Ascending aorta (tissue), 2 donors: ENCODE data around the gene UBQLN1. TPM values are rescaled to one million over a fixed set of nuclear protein-coding genes. Genes with fewer than 3 reads are reported as not detected.
"Not testable (repeated sequence)": the region's sequence is repeated elsewhere in the genome, so short reads cannot be mapped to it uniquely, and the experiment has no call there.

Experiments
- DNase-seq, 2 donors: peaks; one replicate each; pipeline ENCODE4 v3.0.0-alpha.2; 2019; ENCODE audit warnings: low spot score in 2 of 2
- H3K27ac ChIP-seq, 2 donors: fragments of 200-600 bp; sonication (generic); one replicate each; pipeline ENCODE4 v1.5.1; 2016 to 2017; ENCODE audit warnings: mild to moderate bottlenecking in 1 of 2
- H3K27me3 ChIP-seq: fragments of 200-600 bp; sonication (generic); one replicate; pipeline ENCODE4 v1.5.1; 2017
- H3K36me3 ChIP-seq, 2 donors: fragments of 200-600 bp; sonication (generic); one replicate each; pipeline ENCODE4 v1.5.1; 2016
- H3K4me1 ChIP-seq, 2 donors: fragments of 200-600 bp; sonication (generic); one replicate each; pipeline ENCODE4 v1.5.1; 2016 to 2017; ENCODE audit warnings: mild to moderate bottlenecking in 1 of 2
- H3K4me3 ChIP-seq, 2 donors: fragments of 200-600 bp; sonication (generic); one replicate each; pipeline ENCODE4 v1.5.1; 2016 to 2017; ENCODE audit warnings: mild to moderate bottlenecking in 1 of 2
- H3K9me3 ChIP-seq, 2 donors: fragments of 200-600 bp; sonication (generic); one replicate each; pipeline ENCODE4 v1.5.1; 2016
- intact Hi-C: fragments of 100-400 bp; cut with DNase I; formaldehyde crosslinking; loops from one replicate; pipeline ENCODE4 v1.15.1; 2023
- total RNA-seq: library from RNA; depleted of rRNA; stranded (reverse); fragments of >200 nt; gene quantifications from one replicate; pipeline ENCODE4 v1.1.0, GENCODE V29; 2016
- TF ChIP-seq, protein P1 (sequence below), 3 experiments: fragments of 200-600 bp in 2 of 3; fragments of 450-650 bp in 1 of 3; sonication (generic) in 2 of 3; IDR thresholded peaks; one replicate each; pipeline ENCODE4 v1.5.1; 2016 to 2019; ENCODE audit warnings: antibody characterized with exemption in 3 of 3, mild to moderate bottlenecking in 1 of 3, moderate library complexity in 1 of 3

Gene UBQLN1
- total RNA-seq, 1 donor from 2014 or later, result 118 TPM

DNA sequence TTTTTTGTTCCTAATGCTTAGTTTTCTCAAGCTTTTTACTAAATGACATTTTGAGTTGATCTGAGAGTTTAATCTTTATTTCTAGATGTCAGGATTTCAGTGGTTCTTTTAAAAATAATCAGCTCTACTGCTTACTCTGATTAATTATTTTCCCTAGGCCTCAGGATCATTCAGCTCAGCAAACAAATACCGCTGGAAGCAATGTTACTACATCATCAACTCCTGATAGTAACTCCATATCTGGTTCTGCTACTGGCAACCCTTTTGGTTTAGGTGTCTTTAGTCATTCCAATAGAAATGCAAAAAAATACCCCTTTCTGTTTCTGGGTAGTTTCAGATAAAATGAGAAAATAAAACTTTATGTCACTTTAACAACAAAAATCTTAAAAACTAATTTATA is 90.5 kb downstream of the UBQLN1 start:
- no peaks in the 10 kb centered on the region for H3K9me3 ChIP-seq
- H3K27ac ChIP-seq, result no peak overlapping the region
- no peaks in the 10 kb centered on the region for H3K27me3 ChIP-seq
- no peaks in the 10 kb centered on the region for H3K4me1 ChIP-seq
- DNase-seq, result no peak
- TF ChIP-seq, protein P1, sequence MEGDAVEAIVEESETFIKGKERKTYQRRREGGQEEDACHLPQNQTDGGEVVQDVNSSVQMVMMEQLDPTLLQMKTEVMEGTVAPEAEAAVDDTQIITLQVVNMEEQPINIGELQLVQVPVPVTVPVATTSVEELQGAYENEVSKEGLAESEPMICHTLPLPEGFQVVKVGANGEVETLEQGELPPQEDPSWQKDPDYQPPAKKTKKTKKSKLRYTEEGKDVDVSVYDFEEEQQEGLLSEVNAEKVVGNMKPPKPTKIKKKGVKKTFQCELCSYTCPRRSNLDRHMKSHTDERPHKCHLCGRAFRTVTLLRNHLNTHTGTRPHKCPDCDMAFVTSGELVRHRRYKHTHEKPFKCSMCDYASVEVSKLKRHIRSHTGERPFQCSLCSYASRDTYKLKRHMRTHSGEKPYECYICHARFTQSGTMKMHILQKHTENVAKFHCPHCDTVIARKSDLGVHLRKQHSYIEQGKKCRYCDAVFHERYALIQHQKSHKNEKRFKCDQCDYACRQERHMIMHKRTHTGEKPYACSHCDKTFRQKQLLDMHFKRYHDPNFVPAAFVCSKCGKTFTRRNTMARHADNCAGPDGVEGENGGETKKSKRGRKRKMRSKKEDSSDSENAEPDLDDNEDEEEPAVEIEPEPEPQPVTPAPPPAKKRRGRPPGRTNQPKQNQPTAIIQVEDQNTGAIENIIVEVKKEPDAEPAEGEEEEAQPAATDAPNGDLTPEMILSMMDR (IDR thresholded peaks at IDR 0.05), result no peak
- no peak overlapping the region for H3K4me3 ChIP-seq
- intact Hi-C loops, result no loop called here
- H3K36me3 ChIP-seq, result no peaks in the 10 kb centered on the region

DNA sequence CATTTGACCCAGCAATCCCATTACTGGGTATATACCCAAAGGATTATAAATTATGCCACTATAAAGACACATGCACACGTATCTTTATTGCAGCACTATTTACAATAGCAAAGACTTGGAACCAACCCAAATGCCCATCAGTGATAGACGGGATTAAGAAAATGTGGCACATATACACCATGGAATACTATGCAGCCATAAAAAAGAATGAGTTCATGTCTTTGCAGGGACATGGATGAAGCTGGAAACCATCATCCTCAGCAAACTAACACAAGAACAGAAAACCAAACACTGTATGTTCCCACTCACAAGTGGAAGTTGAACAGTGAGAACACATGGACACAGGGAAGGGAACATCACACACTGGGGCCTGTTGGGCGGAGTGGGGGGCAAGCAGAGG is 94.5 kb downstream of the UBQLN1 start:
- H3K4me1 ChIP-seq, H3K4me3 ChIP-seq, DNase-seq, H3K9me3 ChIP-seq, H3K27me3 ChIP-seq, H3K36me3 ChIP-seq, intact Hi-C loops, H3K27ac ChIP-seq: not testable (repeated sequence)

Other genes starting within 250 kb of the UBQLN1 start
- gene FRMD3, start 169.6 kb downstream of the UBQLN1 start, total RNA-seq, result 8.5 TPM
- not detected for gene IDNK, start 84.8 kb downstream of the UBQLN1 start, total RNA-seq
- not detected for gene GKAP1, start 109.8 kb upstream of the UBQLN1 start, total RNA-seq
- gene KIF27, start 213.5 kb upstream of the UBQLN1 start, total RNA-seq, result 1.9 TPM